Liver (tissue), 10 donors: ENCODE results near the gene TNFRSF13B. TPM values are rescaled to one million over a fixed set of nuclear protein-coding genes. Genes with fewer than 3 reads are reported as not detected.
"Not testable (repeated sequence)": the region's sequence is repeated elsewhere in the genome, so short reads cannot be mapped to it uniquely, and the experiment has no call there.

ENCODE experiments used
- DNase-seq: peaks from one replicate; pipeline ENCODE4 v3.0.0-alpha.2; 2017; ENCODE audit warnings: low spot score
- H3K27ac ChIP-seq, 2 donors: one replicate each; pipeline ENCODE4 v1.7.0; 2013; ENCODE audit warnings: inconsistent platforms in 2 of 2, low read length in 2 of 2, control low read depth in 1 of 2, low read depth in 1 of 2, mild to moderate bottlenecking in 1 of 2
- H3K27me3 ChIP-seq, 4 donors: one replicate each; pipeline versions ENCODE4 v1.6.1 to v1.7.0; 2013; ENCODE audit warnings: low read length in 3 of 4, inconsistent platforms in 1 of 4, mild to moderate bottlenecking in 1 of 4, moderate library complexity in 1 of 4; ENCODE audit not compliant: control insufficient read depth in 4 of 4, insufficient read depth in 4 of 4
- H3K36me3 ChIP-seq, 4 donors: one replicate each; pipeline versions ENCODE4 v1.6.1 to v1.7.0; 2013; ENCODE audit warnings: low read length in 3 of 4, mild to moderate bottlenecking in 3 of 4, low read depth in 1 of 4, moderate library complexity in 1 of 4; ENCODE audit not compliant: control insufficient read depth in 4 of 4, insufficient read depth in 3 of 4
- H3K4me1 ChIP-seq, 4 donors: one replicate each; pipeline versions ENCODE4 v1.6.1 to v1.7.0; 2013; ENCODE audit warnings: low read length in 3 of 4, mild to moderate bottlenecking in 3 of 4, moderate library complexity in 1 of 4; ENCODE audit not compliant: control insufficient read depth in 4 of 4, insufficient read depth in 4 of 4
- H3K4me3 ChIP-seq, 3 donors: one replicate each; pipeline versions ENCODE4 v1.6.1 to v1.7.0; 2013; ENCODE audit warnings: low read length in 3 of 3, control low read depth in 1 of 3, low read depth in 1 of 3, mild to moderate bottlenecking in 1 of 3
- H3K9ac ChIP-seq, 2 donors: one replicate each; pipeline ENCODE4 v1.7.0; 2013; ENCODE audit warnings: low read length in 2 of 2, mild to moderate bottlenecking in 2 of 2, moderate library complexity in 2 of 2, control low read depth in 1 of 2, low read depth in 1 of 2
- H3K9me3 ChIP-seq, 4 donors: one replicate each; pipeline versions ENCODE4 v1.6.1 to v1.7.0; 2013; ENCODE audit warnings: low read length in 3 of 4; ENCODE audit not compliant: control insufficient read depth in 4 of 4
- EGR1 ChIP-seq, 2 donors: IDR thresholded peaks; 2 replicates each; pipeline ENCODE4 v1.6.1; 2016 to 2018; ENCODE audit warnings: antibody characterized with exemption in 2 of 2, low read depth in 2 of 2
- FOXA2 ChIP-seq: IDR thresholded peaks from 2 replicates; pipeline ENCODE4 v1.6.1; 2016; ENCODE audit warnings: antibody characterized with exemption
- GABPA ChIP-seq, 2 donors: IDR thresholded peaks in 1 of 2; conservative IDR thresholded peaks in 1 of 2; 2 replicates each; pipeline ENCODE4 v1.6.1; 2016; ENCODE audit warnings: antibody characterized with exemption in 2 of 2, mild to moderate bottlenecking in 1 of 2, moderate library complexity in 1 of 2
- HNF4G ChIP-seq: IDR thresholded peaks from 2 replicates; pipeline ENCODE4 v1.6.1; 2016; ENCODE audit warnings: antibody characterized with exemption
- JUND ChIP-seq, 2 donors: IDR thresholded peaks; 2 replicates each; pipeline ENCODE4 v1.6.1; 2016; ENCODE audit warnings: antibody characterized with exemption in 2 of 2
- NR2F2 ChIP-seq: IDR thresholded peaks from 2 replicates; pipeline ENCODE4 v1.6.1; 2016; ENCODE audit warnings: antibody characterized with exemption
- RAD21 ChIP-seq, 2 donors: IDR thresholded peaks; 2 replicates each; pipeline ENCODE4 v1.6.1; 2016; ENCODE audit warnings: antibody characterized with exemption in 2 of 2, mild to moderate bottlenecking in 2 of 2
- RXRA ChIP-seq, 2 donors: IDR thresholded peaks; 2 replicates each; pipeline ENCODE4 v1.6.1; 2017 to 2018; ENCODE audit warnings: antibody characterized with exemption in 2 of 2, mild to moderate bottlenecking in 1 of 2
- YY1 ChIP-seq: IDR thresholded peaks from 2 replicates; pipeline ENCODE4 v1.6.1; 2016; ENCODE audit warnings: antibody characterized with exemption, mild to moderate bottlenecking
- WGBS: extraction: QIAGEN DNeasy Blood & Tissue Kit; methylation state at CpG from one replicate; pipeline ENCODE4 v1.1.7; 2013; 5-methylcytosine and 5-hydroxymethylcytosine counted together
- polyA plus RNA-seq, 2 donors: library from polyadenylated mRNA; stranded (reverse) in 1 of 2; unstranded in 1 of 2; fragments of 200-250 nt in 1 of 2; fragments of >200 nt in 1 of 2; fragmentation: Nextera tagmentation in 1 of 2; extraction: Ambion mirVana in 1 of 2; gene quantifications; one replicate each; pipeline versions ENCODE4 v1.2.1 to v1.2.3, GENCODE V29; 2013 to 2015
- small RNA-seq: library from RNA; depleted of rRNA; stranded (forward); fragments of <200 nt; gene quantifications from one replicate; pipeline ENCODE3, GENCODE V24; 2014
- total RNA-seq, 2 donors: library from RNA; depleted of rRNA; stranded (reverse); fragments of >200 nt; gene quantifications; one replicate each; pipeline ENCODE4 v1.2.3, GENCODE V29; 2014
- TF ChIP-seq, protein P1 (sequence below): fragments of 150-350 bp; IDR thresholded peaks from 2 replicates; pipeline ENCODE4 v1.5.1; 2017; ENCODE audit warnings: improper control_type of control experiment, low read depth, low read length; ENCODE audit not compliant: missing input control
- TF ChIP-seq, protein P2 (sequence below): IDR thresholded peaks from 2 replicates; pipeline ENCODE4 v1.6.1; 2016; ENCODE audit warnings: antibody characterized with exemption
- donor health status: healthy.
- donor health status: healthy.
- donor health status: healthy.
- donor health status: healthy.
- donor health status: healthy.

TNFRSF13B gene
- total and polyA plus RNA-seq, 4 donors: 0.17 to 0.26 TPM; not detected in 2

DNA sequence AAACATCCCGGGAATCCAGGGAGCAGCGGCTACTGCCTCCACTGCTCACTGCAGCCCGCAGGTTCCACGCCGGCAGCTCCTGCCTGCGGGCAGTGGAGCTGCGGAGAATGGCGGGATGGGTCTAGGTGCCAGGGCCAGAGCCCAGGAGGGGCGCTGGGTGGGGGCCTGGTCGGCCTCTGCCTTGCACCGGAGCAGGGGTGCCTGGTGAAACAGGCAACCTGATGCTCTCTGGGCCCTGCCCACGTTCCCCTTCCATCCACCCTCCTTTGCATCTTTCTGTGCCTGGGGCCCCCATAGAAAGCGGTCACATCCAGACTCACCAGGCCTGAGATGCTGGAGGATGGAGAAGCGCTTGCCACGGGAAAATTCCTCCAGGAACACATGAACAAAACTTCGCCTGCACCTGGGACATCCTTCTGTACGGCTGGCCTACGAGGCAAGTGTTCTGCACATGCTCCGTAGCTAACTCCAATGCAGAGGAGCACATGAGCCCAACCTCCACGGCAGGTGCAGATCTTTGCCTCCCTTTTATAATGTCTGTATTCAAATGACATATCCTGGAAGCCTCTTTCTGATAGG is 79.0 kb downstream of the TNFRSF13B start:
- H3K36me3 ChIP-seq, DNase-seq, H3K27ac ChIP-seq, H3K27me3 ChIP-seq, H3K4me3 ChIP-seq, H3K9ac ChIP-seq, H3K4me1 ChIP-seq, H3K9me3 ChIP-seq: not testable (repeated sequence)
- 89% methylated on average over 17 of the region's 20 CpGs for WGBS

DNA sequence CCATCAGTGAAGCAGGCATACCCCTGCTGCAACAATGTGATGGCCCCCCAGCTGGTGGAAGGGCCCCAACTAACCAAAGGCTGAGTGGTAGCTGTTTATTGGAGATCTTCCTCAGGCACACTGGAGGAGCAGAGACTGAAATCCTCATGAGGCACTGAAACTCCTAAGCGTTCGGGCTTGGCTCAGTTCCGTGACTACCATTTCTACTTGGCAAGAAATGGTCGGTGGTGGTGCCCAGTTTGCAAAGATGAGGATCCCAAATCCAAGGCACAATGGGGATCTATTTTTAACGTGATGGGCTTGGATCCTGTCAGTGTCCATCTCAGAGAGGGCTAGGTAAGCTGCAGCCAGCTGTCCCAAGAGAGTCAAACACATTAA is 82.8 kb downstream of the TNFRSF13B start:
- no peaks in the 10 kb centered on the region for H3K36me3 ChIP-seq
- DNase-seq: no peak
- H3K4me3 ChIP-seq: no peak overlapping the region
- H3K27me3 ChIP-seq: no peaks in the 10 kb centered on the region
- TF ChIP-seq, protein P1, sequence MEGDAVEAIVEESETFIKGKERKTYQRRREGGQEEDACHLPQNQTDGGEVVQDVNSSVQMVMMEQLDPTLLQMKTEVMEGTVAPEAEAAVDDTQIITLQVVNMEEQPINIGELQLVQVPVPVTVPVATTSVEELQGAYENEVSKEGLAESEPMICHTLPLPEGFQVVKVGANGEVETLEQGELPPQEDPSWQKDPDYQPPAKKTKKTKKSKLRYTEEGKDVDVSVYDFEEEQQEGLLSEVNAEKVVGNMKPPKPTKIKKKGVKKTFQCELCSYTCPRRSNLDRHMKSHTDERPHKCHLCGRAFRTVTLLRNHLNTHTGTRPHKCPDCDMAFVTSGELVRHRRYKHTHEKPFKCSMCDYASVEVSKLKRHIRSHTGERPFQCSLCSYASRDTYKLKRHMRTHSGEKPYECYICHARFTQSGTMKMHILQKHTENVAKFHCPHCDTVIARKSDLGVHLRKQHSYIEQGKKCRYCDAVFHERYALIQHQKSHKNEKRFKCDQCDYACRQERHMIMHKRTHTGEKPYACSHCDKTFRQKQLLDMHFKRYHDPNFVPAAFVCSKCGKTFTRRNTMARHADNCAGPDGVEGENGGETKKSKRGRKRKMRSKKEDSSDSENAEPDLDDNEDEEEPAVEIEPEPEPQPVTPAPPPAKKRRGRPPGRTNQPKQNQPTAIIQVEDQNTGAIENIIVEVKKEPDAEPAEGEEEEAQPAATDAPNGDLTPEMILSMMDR: no peak
- TF ChIP-seq RAD21 (IDR thresholded peaks at IDR 0.05): no peak
- no peak for TF ChIP-seq HNF4G
- TF ChIP-seq GABPA (IDR thresholded peaks at IDR 0.05 in 1 of 2, conservative IDR thresholded peaks at IDR 0.05 in 1 of 2): no peak
- TF ChIP-seq RXRA (IDR thresholded peaks at IDR 0.05): no peak
- no peak for TF ChIP-seq FOXA2
- TF ChIP-seq EGR1 (IDR thresholded peaks at IDR 0.05; ENCODE audit: low read depth in 2 of 2): no peak
- TF ChIP-seq JUND (IDR thresholded peaks at IDR 0.05): no peak
- TF ChIP-seq NR2F2: no peak
- TF ChIP-seq, protein P2, sequence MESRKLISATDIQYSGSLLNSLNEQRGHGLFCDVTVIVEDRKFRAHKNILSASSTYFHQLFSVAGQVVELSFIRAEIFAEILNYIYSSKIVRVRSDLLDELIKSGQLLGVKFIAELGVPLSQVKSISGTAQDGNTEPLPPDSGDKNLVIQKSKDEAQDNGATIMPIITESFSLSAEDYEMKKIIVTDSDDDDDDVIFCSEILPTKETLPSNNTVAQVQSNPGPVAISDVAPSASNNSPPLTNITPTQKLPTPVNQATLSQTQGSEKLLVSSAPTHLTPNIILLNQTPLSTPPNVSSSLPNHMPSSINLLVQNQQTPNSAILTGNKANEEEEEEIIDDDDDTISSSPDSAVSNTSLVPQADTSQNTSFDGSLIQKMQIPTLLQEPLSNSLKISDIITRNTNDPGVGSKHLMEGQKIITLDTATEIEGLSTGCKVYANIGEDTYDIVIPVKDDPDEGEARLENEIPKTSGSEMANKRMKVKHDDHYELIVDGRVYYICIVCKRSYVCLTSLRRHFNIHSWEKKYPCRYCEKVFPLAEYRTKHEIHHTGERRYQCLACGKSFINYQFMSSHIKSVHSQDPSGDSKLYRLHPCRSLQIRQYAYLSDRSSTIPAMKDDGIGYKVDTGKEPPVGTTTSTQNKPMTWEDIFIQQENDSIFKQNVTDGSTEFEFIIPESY: no peak
- TF ChIP-seq YY1: no peak
- no peak overlapping the region for H3K27ac ChIP-seq
- H3K4me1 ChIP-seq: no peaks in the 10 kb centered on the region
- no peaks in the 10 kb centered on the region for H3K9me3 ChIP-seq
- H3K9ac ChIP-seq: no peak overlapping the region
- WGBS: 88% methylated on average over 5 of the region's 5 CpGs

Small RNAs within 50 kb of the gene (small RNA-seq; reads per million reads assigned to genes)
- gene AL353996.1: not detected

Other genes starting within 250 kb of the TNFRSF13B start
- 10 to 100 TPM; 31.5 to 61.9 TPM for gene MPRIP, start 70.3 kb upstream of the TNFRSF13B start, total RNA-seq
- gene MPRIP, start 70.3 kb upstream of the TNFRSF13B start, polyA plus RNA-seq: 10 to 100 TPM; 21.2 to 37.9 TPM
- gene PLD6, start 234.2 kb upstream of the TNFRSF13B start, total RNA-seq: 1 to 10 TPM; 1.7 to 2.3 TPM
- 1 to 10 TPM; 1.2 to 1.3 TPM for gene PLD6, start 234.2 kb upstream of the TNFRSF13B start, polyA plus RNA-seq